Nephron progenitor cell (in vitro differentiated cells): ENCODE measurements around the gene SLC7A6.
A peak's percentile ranks its signal among the peaks of the same experiment; 100 is the strongest.

ENCODE experiments used
- DNase-seq: peaks from one replicate; pipeline ENCODE4 v3.0.0; 2021
- H3K27ac Mint-ChIP-seq: 2 replicates; pipeline ENCODE4 v1.8.0; 2021; ENCODE audit warnings: mild to moderate bottlenecking, moderate library complexity, mixed read lengths
- H3K27me3 Mint-ChIP-seq: 2 replicates; pipeline ENCODE4 v1.8.0; 2021; ENCODE audit warnings: mild to moderate bottlenecking, low read depth, mixed read lengths; ENCODE audit not compliant: poor library complexity
- H3K36me3 Mint-ChIP-seq: 2 replicates; pipeline ENCODE4 v1.8.0; 2021; ENCODE audit warnings: low read depth, mixed read lengths
- H3K4me1 Mint-ChIP-seq: 2 replicates; pipeline ENCODE4 v1.8.0; 2021; ENCODE audit warnings: mixed read lengths
- H3K4me3 Mint-ChIP-seq: 2 replicates; pipeline ENCODE4 v1.8.0; 2021; ENCODE audit warnings: mild to moderate bottlenecking, moderate library complexity, mixed read lengths
- H3K9me3 Mint-ChIP-seq: 2 replicates; pipeline ENCODE4 v1.8.0; 2021; ENCODE audit warnings: mild to moderate bottlenecking, moderate library complexity, mixed read lengths
- CTCF ChIP-seq: fragments of 200-600 bp; sonication (generic); IDR thresholded peaks from 2 replicates; pipeline ENCODE4 v1.5.0; 2021; ENCODE audit warnings: antibody characterized with exemption

The SLC7A6 gene

GRCh38 chr16:68300734-68301459, 36.6 kb downstream of the SLC7A6 start:
- TF ChIP-seq CTCF: no peak
- peaks cover 60% of the 10 kb centered on the region for H3K36me3 Mint-ChIP-seq

GRCh38 chr16:68306633-68307032, 42.3 kb downstream of the SLC7A6 start:
- no peaks in the 10 kb centered on the region for H3K27me3 Mint-ChIP-seq
- TF ChIP-seq CTCF: no peak
- H3K9me3 Mint-ChIP-seq: no peaks in the 10 kb centered on the region
- H3K4me3 Mint-ChIP-seq: no peak overlapping the region
- peaks cover 40% of the 10 kb centered on the region for H3K36me3 Mint-ChIP-seq
- H3K27ac Mint-ChIP-seq: no peak overlapping the region
- DNase-seq: no peak
- H3K4me1 Mint-ChIP-seq: peaks cover 17% of the 10 kb centered on the region

More at GRCh38 chr16:68300734-68301459, 36.6 kb downstream of the SLC7A6 start:
- no peak overlapping the region for H3K4me3 Mint-ChIP-seq
- no peak for DNase-seq
- peak overlapping the region; percentile 52 for H3K27ac Mint-ChIP-seq
- no peaks in the 10 kb centered on the region for H3K9me3 Mint-ChIP-seq
- no peaks in the 10 kb centered on the region for H3K4me1 Mint-ChIP-seq
- no peaks in the 10 kb centered on the region for H3K27me3 Mint-ChIP-seq

GRCh38 chr16:68309799-68310198, 45.5 kb downstream of the SLC7A6 start:
- Mint-ChIP-seq H3K4me1 (peaks cover 33% of the 10 kb centered on the region), H3K9me3 (no peaks in the 10 kb centered on the region), H3K36me3 (peaks cover 25% of the 10 kb centered on the region), H3K27me3 (no peaks in the 10 kb centered on the region), H3K4me3 (peak overlapping the region; percentile 95), H3K27ac (peak overlapping the region; percentile 99)
- no peak for DNase-seq
- no peak for TF ChIP-seq CTCF

GRCh38 chr16:68310437-68310773, 46.1 kb downstream of the SLC7A6 start:
- no peak for TF ChIP-seq CTCF
- peak; percentile 69 for DNase-seq
- peak overlapping the region; percentile 95 for H3K4me3 Mint-ChIP-seq
- peak overlapping the region; percentile 99 for H3K27ac Mint-ChIP-seq
- H3K27me3 Mint-ChIP-seq: no peaks in the 10 kb centered on the region
- peaks cover 19% of the 10 kb centered on the region for H3K36me3 Mint-ChIP-seq
- H3K4me1 Mint-ChIP-seq: peaks cover 33% of the 10 kb centered on the region
- no peaks in the 10 kb centered on the region for H3K9me3 Mint-ChIP-seq

- Mint-ChIP-seq H3K36me3 (peaks cover 18% of the 10 kb centered on the region), H3K4me1 (peaks cover 33% of the 10 kb centered on the region), H3K27me3 (no peaks in the 10 kb centered on the region), H3K9me3 (no peaks in the 10 kb centered on the region), H3K4me3 (peak within 1 kb of the TSS; percentile 95), H3K27ac (peak within 1 kb of the TSS; percentile 99)
- no peak for TF ChIP-seq CTCF
- DNase-seq: peak; percentile 92
Observed at GRCh38 chr16:68310774-68311511, 46.6 kb downstream of the SLC7A6 start, which contains the start of the genes PRMT7 and SLC7A6OS. Gene PRMT7 (plus strand): TSS chr16:68311019. CDS start chr16:68315980, 4,961 bp downstream. Gene SLC7A6OS (minus strand): TSS chr16:68310946. CDS start chr16:68310926, 20 bp downstream.
